Liver (tissue), 9 donors: Measurements from ENCODE around the gene LRP4. TPM values are rescaled to one million over a fixed set of nuclear protein-coding genes. Genes with fewer than 3 reads are reported as not detected.
"Not testable (repeated sequence)": the region's sequence is repeated elsewhere in the genome, so short reads cannot be mapped to it uniquely, and the experiment has no call there.

Experiments
- DNase-seq: peaks from one replicate; pipeline ENCODE4 v3.0.0-alpha.2; 2017; ENCODE audit warnings: low spot score
- H3K27ac ChIP-seq, 2 donors: one replicate each; pipeline ENCODE4 v1.7.0; 2013; ENCODE audit warnings: inconsistent platforms in 2 of 2, low read length in 2 of 2, control low read depth in 1 of 2, low read depth in 1 of 2, mild to moderate bottlenecking in 1 of 2
- H3K27me3 ChIP-seq, 4 donors: one replicate each; pipeline versions ENCODE4 v1.6.1 to v1.7.0; 2013; ENCODE audit warnings: low read length in 3 of 4, inconsistent platforms in 1 of 4, mild to moderate bottlenecking in 1 of 4, moderate library complexity in 1 of 4; ENCODE audit not compliant: control insufficient read depth in 4 of 4, insufficient read depth in 4 of 4
- H3K36me3 ChIP-seq, 4 donors: one replicate each; pipeline versions ENCODE4 v1.6.1 to v1.7.0; 2013; ENCODE audit warnings: low read length in 3 of 4, mild to moderate bottlenecking in 3 of 4, low read depth in 1 of 4, moderate library complexity in 1 of 4; ENCODE audit not compliant: control insufficient read depth in 4 of 4, insufficient read depth in 3 of 4
- H3K4me1 ChIP-seq, 4 donors: one replicate each; pipeline versions ENCODE4 v1.6.1 to v1.7.0; 2013; ENCODE audit warnings: low read length in 3 of 4, mild to moderate bottlenecking in 3 of 4, moderate library complexity in 1 of 4; ENCODE audit not compliant: control insufficient read depth in 4 of 4, insufficient read depth in 4 of 4
- H3K4me3 ChIP-seq, 3 donors: one replicate each; pipeline versions ENCODE4 v1.6.1 to v1.7.0; 2013; ENCODE audit warnings: low read length in 3 of 3, control low read depth in 1 of 3, low read depth in 1 of 3, mild to moderate bottlenecking in 1 of 3
- H3K9ac ChIP-seq, 2 donors: one replicate each; pipeline ENCODE4 v1.7.0; 2013; ENCODE audit warnings: low read length in 2 of 2, mild to moderate bottlenecking in 2 of 2, moderate library complexity in 2 of 2, control low read depth in 1 of 2, low read depth in 1 of 2
- H3K9me3 ChIP-seq, 4 donors: one replicate each; pipeline versions ENCODE4 v1.6.1 to v1.7.0; 2013; ENCODE audit warnings: low read length in 3 of 4; ENCODE audit not compliant: control insufficient read depth in 4 of 4
- EGR1 ChIP-seq, 2 donors: IDR thresholded peaks; 2 replicates each; pipeline ENCODE4 v1.6.1; 2016 to 2018; ENCODE audit warnings: antibody characterized with exemption in 2 of 2, low read depth in 2 of 2
- FOXA1 ChIP-seq: IDR thresholded peaks from 2 replicates; pipeline ENCODE4 v1.6.1; 2016; ENCODE audit warnings: antibody characterized with exemption
- FOXA2 ChIP-seq: IDR thresholded peaks from 2 replicates; pipeline ENCODE4 v1.6.1; 2016; ENCODE audit warnings: antibody characterized with exemption
- GABPA ChIP-seq, 2 donors: IDR thresholded peaks in 1 of 2; conservative IDR thresholded peaks in 1 of 2; 2 replicates each; pipeline ENCODE4 v1.6.1; 2016; ENCODE audit warnings: antibody characterized with exemption in 2 of 2, mild to moderate bottlenecking in 1 of 2, moderate library complexity in 1 of 2
- HNF4A ChIP-seq, 2 donors: conservative IDR thresholded peaks; 2 replicates each; pipeline ENCODE4 v1.6.1; 2016; ENCODE audit warnings: antibody characterized with exemption in 2 of 2, mild to moderate bottlenecking in 2 of 2
- HNF4G ChIP-seq: IDR thresholded peaks from 2 replicates; pipeline ENCODE4 v1.6.1; 2016; ENCODE audit warnings: antibody characterized with exemption
- JUND ChIP-seq, 2 donors: IDR thresholded peaks; 2 replicates each; pipeline ENCODE4 v1.6.1; 2016; ENCODE audit warnings: antibody characterized with exemption in 2 of 2
- NR2F2 ChIP-seq: IDR thresholded peaks from 2 replicates; pipeline ENCODE4 v1.6.1; 2016; ENCODE audit warnings: antibody characterized with exemption
- RAD21 ChIP-seq, 2 donors: IDR thresholded peaks; 2 replicates each; pipeline ENCODE4 v1.6.1; 2016; ENCODE audit warnings: antibody characterized with exemption in 2 of 2, mild to moderate bottlenecking in 2 of 2
- RXRA ChIP-seq, 2 donors: IDR thresholded peaks; 2 replicates each; pipeline ENCODE4 v1.6.1; 2017 to 2018; ENCODE audit warnings: antibody characterized with exemption in 2 of 2, mild to moderate bottlenecking in 1 of 2
- SP1 ChIP-seq: IDR thresholded peaks from 2 replicates; pipeline ENCODE4 v1.6.1; 2018; ENCODE audit warnings: antibody characterized with exemption, mild to moderate bottlenecking
- TAF1 ChIP-seq: conservative IDR thresholded peaks from 2 replicates; pipeline ENCODE4 v1.6.1; 2016; ENCODE audit warnings: antibody characterized with exemption, mild to moderate bottlenecking
- YY1 ChIP-seq: IDR thresholded peaks from 2 replicates; pipeline ENCODE4 v1.6.1; 2016; ENCODE audit warnings: antibody characterized with exemption, mild to moderate bottlenecking
- WGBS: extraction: QIAGEN DNeasy Blood & Tissue Kit; methylation state at CpG from one replicate; pipeline ENCODE4 v1.1.7; 2013; 5-methylcytosine and 5-hydroxymethylcytosine counted together
- polyA plus RNA-seq, 2 donors: library from polyadenylated mRNA; stranded (reverse) in 1 of 2; unstranded in 1 of 2; fragments of 200-250 nt in 1 of 2; fragments of >200 nt in 1 of 2; fragmentation: Nextera tagmentation in 1 of 2; extraction: Ambion mirVana in 1 of 2; gene quantifications; one replicate each; pipeline versions ENCODE4 v1.2.1 to v1.2.3, GENCODE V29; 2013 to 2015
- total RNA-seq, 2 donors: library from RNA; depleted of rRNA; stranded (reverse); fragments of >200 nt; gene quantifications; one replicate each; pipeline ENCODE4 v1.2.3, GENCODE V29; 2014
- TF ChIP-seq, protein P1 (sequence below): IDR thresholded peaks from 2 replicates; pipeline ENCODE4 v1.6.1; 2016; ENCODE audit warnings: antibody characterized with exemption
- TF ChIP-seq, protein P2 (sequence below): IDR thresholded peaks from 2 replicates; pipeline ENCODE4 v1.6.1; 2016; ENCODE audit warnings: antibody characterized with exemption, mild to moderate bottlenecking
- TF ChIP-seq, protein P3 (sequence below): IDR thresholded peaks from 2 replicates; pipeline ENCODE4 v1.6.1; 2016; ENCODE audit warnings: antibody characterized with exemption
- TF ChIP-seq, protein P4 (sequence below): IDR thresholded peaks from 2 replicates; pipeline ENCODE4 v1.6.1; 2016; ENCODE audit warnings: antibody characterized with exemption
- TF ChIP-seq, protein P5 (sequence below): fragments of 150-350 bp; IDR thresholded peaks from 2 replicates; pipeline ENCODE4 v1.5.1; 2017; ENCODE audit warnings: improper control_type of control experiment, low read depth, low read length; ENCODE audit not compliant: missing input control
- donor health status: healthy.
- donor health status: healthy.
- donor health status: healthy.
- donor health status: healthy.
- donor health status: healthy.

The LRP4 gene
- total and polyA plus RNA-seq, 4 donors, result 0.50 to 3.1 (median 0.90) TPM

DNA sequence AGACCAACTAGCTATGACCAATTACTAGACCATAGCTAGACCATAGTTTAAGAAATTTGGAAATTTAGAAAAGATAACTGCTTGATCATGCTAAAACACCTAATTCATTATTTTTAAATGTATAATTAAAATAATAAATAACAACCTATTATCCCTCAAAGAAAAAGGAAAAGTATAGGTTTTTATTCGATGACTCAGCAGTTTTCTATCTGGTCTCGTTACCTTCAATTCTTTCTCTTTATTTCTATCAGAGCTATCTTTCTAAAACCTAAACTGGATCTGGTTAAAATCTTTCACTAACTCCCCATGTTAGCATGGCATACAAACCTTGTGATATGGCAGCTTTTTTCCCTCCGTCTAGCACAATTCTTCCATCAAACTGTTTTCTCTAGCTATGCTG is 45.5 kb upstream of the LRP4 start:
- H3K27ac ChIP-seq, result no peak overlapping the region
- H3K4me1 ChIP-seq, result no peaks in the 10 kb centered on the region
- H3K4me3 ChIP-seq, result no peak overlapping the region
- no peaks in the 10 kb centered on the region for H3K36me3 ChIP-seq
- DNase-seq, result no peak
- H3K9ac ChIP-seq, result no peak overlapping the region
- WGBS, result 96% methylated on average over 3 of the region's 3 CpGs
- H3K27me3 ChIP-seq, result no peaks in the 10 kb centered on the region
- H3K9me3 ChIP-seq, result no peaks in the 10 kb centered on the region
- TF ChIP-seq YY1, result no peak

DNA sequence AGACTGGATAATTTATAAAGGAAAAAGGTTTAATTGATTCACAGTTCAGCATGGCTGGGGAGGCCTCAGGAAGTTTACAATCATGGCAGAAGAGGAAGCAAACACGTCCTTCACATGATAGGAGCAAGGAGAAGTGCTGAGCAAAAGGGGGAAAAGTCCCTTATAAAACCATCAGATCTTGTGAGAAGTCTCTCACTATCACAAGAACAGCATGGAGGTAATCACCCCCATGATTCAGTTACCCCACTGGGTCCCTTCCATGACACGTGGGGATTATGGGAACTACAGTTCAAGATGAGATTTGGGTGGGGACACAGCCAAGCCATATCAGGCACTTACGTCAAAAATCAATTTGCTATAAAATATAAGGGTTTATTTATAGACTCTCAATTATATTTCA is 43.5 kb upstream of the LRP4 start:
- not testable (repeated sequence) for H3K4me3 ChIP-seq, H3K27ac ChIP-seq, H3K4me1 ChIP-seq, H3K9me3 ChIP-seq, H3K27me3 ChIP-seq, H3K36me3 ChIP-seq, DNase-seq, H3K9ac ChIP-seq
- 77% methylated on average over 3 of the region's 3 CpGs for WGBS

DNA sequence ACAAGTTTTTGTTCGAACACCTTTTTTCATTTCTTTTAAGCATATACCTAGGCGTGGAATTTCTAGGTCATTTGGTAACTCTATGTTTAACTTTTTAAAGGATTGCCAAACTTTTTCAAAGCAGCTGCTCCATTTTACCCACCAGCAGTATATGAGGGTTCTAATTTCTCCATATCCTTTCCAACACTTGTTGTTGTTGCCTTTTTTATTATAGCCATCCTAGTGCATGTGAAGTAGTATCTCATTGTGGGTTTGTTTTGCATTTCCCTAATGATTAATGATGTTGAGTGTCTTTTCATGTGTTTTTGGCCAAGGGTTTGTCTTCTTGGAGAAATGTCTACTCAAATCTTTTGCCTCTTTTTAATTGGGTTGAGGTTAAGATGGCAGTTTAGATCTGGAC is 42.7 kb upstream of the LRP4 start:
- Histone ChIP-seq H3K27ac (no peak overlapping the region), H3K4me3 (no peak overlapping the region), H3K4me1 (no peaks in the 10 kb centered on the region), H3K9me3 (no peaks in the 10 kb centered on the region), H3K27me3 (no peaks in the 10 kb centered on the region), H3K9ac (no peak overlapping the region), H3K36me3 (peaks cover 0 to 2% (median under 1%) of the 10 kb centered on the region in 4 donors)
- no peak for DNase-seq
- 97% methylated on average over 2 of the region's 2 CpGs for WGBS
- TF ChIP-seq RXRA (IDR thresholded peaks at IDR 0.05), result no peak
- TF ChIP-seq, protein P1, sequence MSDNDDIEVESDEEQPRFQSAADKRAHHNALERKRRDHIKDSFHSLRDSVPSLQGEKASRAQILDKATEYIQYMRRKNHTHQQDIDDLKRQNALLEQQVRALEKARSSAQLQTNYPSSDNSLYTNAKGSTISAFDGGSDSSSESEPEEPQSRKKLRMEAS, result no peak
- no peak for TF ChIP-seq HNF4G
- TF ChIP-seq YY1, result no peak
- TF ChIP-seq, protein P2, sequence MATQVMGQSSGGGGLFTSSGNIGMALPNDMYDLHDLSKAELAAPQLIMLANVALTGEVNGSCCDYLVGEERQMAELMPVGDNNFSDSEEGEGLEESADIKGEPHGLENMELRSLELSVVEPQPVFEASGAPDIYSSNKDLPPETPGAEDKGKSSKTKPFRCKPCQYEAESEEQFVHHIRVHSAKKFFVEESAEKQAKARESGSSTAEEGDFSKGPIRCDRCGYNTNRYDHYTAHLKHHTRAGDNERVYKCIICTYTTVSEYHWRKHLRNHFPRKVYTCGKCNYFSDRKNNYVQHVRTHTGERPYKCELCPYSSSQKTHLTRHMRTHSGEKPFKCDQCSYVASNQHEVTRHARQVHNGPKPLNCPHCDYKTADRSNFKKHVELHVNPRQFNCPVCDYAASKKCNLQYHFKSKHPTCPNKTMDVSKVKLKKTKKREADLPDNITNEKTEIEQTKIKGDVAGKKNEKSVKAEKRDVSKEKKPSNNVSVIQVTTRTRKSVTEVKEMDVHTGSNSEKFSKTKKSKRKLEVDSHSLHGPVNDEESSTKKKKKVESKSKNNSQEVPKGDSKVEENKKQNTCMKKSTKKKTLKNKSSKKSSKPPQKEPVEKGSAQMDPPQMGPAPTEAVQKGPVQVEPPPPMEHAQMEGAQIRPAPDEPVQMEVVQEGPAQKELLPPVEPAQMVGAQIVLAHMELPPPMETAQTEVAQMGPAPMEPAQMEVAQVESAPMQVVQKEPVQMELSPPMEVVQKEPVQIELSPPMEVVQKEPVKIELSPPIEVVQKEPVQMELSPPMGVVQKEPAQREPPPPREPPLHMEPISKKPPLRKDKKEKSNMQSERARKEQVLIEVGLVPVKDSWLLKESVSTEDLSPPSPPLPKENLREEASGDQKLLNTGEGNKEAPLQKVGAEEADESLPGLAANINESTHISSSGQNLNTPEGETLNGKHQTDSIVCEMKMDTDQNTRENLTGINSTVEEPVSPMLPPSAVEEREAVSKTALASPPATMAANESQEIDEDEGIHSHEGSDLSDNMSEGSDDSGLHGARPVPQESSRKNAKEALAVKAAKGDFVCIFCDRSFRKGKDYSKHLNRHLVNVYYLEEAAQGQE, result no peak
- TF ChIP-seq FOXA1, result no peak
- no peak for TF ChIP-seq FOXA2
- TF ChIP-seq, protein P3, sequence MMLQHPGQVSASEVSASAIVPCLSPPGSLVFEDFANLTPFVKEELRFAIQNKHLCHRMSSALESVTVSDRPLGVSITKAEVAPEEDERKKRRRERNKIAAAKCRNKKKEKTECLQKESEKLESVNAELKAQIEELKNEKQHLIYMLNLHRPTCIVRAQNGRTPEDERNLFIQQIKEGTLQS, result no peak
- no peak for TF ChIP-seq RAD21 (IDR thresholded peaks at IDR 0.05)
- TF ChIP-seq GABPA (IDR thresholded peaks at IDR 0.05 in 1 of 2, conservative IDR thresholded peaks at IDR 0.05 in 1 of 2), result no peak
- TF ChIP-seq NR2F2, result no peak
- no peak for TF ChIP-seq EGR1 (IDR thresholded peaks at IDR 0.05; ENCODE audit: low read depth in 2 of 2)
- TF ChIP-seq HNF4A (conservative IDR thresholded peaks at IDR 0.05), result no peak
- TF ChIP-seq, protein P4, sequence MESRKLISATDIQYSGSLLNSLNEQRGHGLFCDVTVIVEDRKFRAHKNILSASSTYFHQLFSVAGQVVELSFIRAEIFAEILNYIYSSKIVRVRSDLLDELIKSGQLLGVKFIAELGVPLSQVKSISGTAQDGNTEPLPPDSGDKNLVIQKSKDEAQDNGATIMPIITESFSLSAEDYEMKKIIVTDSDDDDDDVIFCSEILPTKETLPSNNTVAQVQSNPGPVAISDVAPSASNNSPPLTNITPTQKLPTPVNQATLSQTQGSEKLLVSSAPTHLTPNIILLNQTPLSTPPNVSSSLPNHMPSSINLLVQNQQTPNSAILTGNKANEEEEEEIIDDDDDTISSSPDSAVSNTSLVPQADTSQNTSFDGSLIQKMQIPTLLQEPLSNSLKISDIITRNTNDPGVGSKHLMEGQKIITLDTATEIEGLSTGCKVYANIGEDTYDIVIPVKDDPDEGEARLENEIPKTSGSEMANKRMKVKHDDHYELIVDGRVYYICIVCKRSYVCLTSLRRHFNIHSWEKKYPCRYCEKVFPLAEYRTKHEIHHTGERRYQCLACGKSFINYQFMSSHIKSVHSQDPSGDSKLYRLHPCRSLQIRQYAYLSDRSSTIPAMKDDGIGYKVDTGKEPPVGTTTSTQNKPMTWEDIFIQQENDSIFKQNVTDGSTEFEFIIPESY, result no peak
- TF ChIP-seq, protein P5, sequence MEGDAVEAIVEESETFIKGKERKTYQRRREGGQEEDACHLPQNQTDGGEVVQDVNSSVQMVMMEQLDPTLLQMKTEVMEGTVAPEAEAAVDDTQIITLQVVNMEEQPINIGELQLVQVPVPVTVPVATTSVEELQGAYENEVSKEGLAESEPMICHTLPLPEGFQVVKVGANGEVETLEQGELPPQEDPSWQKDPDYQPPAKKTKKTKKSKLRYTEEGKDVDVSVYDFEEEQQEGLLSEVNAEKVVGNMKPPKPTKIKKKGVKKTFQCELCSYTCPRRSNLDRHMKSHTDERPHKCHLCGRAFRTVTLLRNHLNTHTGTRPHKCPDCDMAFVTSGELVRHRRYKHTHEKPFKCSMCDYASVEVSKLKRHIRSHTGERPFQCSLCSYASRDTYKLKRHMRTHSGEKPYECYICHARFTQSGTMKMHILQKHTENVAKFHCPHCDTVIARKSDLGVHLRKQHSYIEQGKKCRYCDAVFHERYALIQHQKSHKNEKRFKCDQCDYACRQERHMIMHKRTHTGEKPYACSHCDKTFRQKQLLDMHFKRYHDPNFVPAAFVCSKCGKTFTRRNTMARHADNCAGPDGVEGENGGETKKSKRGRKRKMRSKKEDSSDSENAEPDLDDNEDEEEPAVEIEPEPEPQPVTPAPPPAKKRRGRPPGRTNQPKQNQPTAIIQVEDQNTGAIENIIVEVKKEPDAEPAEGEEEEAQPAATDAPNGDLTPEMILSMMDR, result no peak
- no peak for TF ChIP-seq SP1
- TF ChIP-seq JUND (IDR thresholded peaks at IDR 0.05), result no peak
- TF ChIP-seq TAF1, result no peak
